ENCODE data around the gene SEC16A.

Gene SEC16A

GRCh38 chr9:136451221-136451877 is 31.5 kb downstream of the SEC16A start:
- TF ChIP-seq, protein P1, sequence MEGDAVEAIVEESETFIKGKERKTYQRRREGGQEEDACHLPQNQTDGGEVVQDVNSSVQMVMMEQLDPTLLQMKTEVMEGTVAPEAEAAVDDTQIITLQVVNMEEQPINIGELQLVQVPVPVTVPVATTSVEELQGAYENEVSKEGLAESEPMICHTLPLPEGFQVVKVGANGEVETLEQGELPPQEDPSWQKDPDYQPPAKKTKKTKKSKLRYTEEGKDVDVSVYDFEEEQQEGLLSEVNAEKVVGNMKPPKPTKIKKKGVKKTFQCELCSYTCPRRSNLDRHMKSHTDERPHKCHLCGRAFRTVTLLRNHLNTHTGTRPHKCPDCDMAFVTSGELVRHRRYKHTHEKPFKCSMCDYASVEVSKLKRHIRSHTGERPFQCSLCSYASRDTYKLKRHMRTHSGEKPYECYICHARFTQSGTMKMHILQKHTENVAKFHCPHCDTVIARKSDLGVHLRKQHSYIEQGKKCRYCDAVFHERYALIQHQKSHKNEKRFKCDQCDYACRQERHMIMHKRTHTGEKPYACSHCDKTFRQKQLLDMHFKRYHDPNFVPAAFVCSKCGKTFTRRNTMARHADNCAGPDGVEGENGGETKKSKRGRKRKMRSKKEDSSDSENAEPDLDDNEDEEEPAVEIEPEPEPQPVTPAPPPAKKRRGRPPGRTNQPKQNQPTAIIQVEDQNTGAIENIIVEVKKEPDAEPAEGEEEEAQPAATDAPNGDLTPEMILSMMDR (IDR thresholded peaks at IDR 0.05; ENCODE audit: insufficient read depth, low read length), result no peak
- TF ChIP-seq POLR2AphosphoS5 (IDR thresholded peaks at IDR 0.05; ENCODE audit: low read depth) (no peak), SPI1 (IDR thresholded peaks at IDR 0.05; ENCODE audit: borderline replicate concordance, low read depth) (no peak), GABPA (IDR thresholded peaks at IDR 0.05; ENCODE audit: low read depth) (no peak)
- TF ChIP-seq, protein P2, sequence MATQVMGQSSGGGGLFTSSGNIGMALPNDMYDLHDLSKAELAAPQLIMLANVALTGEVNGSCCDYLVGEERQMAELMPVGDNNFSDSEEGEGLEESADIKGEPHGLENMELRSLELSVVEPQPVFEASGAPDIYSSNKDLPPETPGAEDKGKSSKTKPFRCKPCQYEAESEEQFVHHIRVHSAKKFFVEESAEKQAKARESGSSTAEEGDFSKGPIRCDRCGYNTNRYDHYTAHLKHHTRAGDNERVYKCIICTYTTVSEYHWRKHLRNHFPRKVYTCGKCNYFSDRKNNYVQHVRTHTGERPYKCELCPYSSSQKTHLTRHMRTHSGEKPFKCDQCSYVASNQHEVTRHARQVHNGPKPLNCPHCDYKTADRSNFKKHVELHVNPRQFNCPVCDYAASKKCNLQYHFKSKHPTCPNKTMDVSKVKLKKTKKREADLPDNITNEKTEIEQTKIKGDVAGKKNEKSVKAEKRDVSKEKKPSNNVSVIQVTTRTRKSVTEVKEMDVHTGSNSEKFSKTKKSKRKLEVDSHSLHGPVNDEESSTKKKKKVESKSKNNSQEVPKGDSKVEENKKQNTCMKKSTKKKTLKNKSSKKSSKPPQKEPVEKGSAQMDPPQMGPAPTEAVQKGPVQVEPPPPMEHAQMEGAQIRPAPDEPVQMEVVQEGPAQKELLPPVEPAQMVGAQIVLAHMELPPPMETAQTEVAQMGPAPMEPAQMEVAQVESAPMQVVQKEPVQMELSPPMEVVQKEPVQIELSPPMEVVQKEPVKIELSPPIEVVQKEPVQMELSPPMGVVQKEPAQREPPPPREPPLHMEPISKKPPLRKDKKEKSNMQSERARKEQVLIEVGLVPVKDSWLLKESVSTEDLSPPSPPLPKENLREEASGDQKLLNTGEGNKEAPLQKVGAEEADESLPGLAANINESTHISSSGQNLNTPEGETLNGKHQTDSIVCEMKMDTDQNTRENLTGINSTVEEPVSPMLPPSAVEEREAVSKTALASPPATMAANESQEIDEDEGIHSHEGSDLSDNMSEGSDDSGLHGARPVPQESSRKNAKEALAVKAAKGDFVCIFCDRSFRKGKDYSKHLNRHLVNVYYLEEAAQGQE (IDR thresholded peaks at IDR 0.05; ENCODE audit: insufficient replicate concordance, low read depth), result no peak
- no peak for DNase-seq (ENCODE audit: low read depth in 1 of 2, low spot score in 1 of 2)
- no peaks in the 10 kb centered on the region for H3K27me3 ChIP-seq (ENCODE audit: insufficient read depth, poor library complexity, severe bottlenecking)
- H3K27ac ChIP-seq (replicated peaks), result no peak overlapping the region
- H3K4me3 ChIP-seq (replicated peaks; ENCODE audit: insufficient read depth, low read length), result no peak overlapping the region

DNA sequence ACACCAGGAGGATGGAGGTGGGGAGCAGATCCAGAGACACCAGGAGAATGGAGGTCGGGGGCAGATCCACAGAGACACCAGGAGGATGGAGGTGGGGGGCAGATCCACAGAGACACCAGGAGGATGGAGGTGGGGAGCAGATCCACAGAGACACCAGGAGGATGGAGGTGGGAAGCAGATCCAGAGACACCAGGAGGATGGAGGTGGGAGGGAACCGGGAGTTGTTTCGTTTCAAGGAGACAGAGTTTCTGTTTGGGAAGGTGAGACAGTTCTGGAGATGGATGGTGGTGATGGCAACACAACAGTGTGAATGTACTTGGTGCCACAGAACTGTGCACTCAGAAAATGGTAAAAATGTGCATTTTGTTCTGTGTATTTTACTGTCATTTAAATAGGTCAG is 34.2 kb downstream of the SEC16A start:
- H3K4me3 ChIP-seq (replicated peaks; ENCODE audit: insufficient read depth, low read length), result no peak overlapping the region
- H3K27ac ChIP-seq (replicated peaks), result no peak overlapping the region
- H3K27me3 ChIP-seq (ENCODE audit: insufficient read depth, poor library complexity, severe bottlenecking), result no peaks in the 10 kb centered on the region
- DNase-seq (ENCODE audit: low read depth in 1 of 2, low spot score in 1 of 2), result no peak
- TF ChIP-seq POLR2AphosphoS5 (IDR thresholded peaks at IDR 0.05; ENCODE audit: low read depth) (no peak), GABPA (IDR thresholded peaks at IDR 0.05; ENCODE audit: low read depth) (no peak), SPI1 (IDR thresholded peaks at IDR 0.05; ENCODE audit: borderline replicate concordance, low read depth) (no peak)
- TF ChIP-seq, protein P1 (IDR thresholded peaks at IDR 0.05; ENCODE audit: insufficient read depth, low read length), result no peak
- TF ChIP-seq, protein P2 (IDR thresholded peaks at IDR 0.05; ENCODE audit: insufficient replicate concordance, low read depth), result no peak

DNA sequence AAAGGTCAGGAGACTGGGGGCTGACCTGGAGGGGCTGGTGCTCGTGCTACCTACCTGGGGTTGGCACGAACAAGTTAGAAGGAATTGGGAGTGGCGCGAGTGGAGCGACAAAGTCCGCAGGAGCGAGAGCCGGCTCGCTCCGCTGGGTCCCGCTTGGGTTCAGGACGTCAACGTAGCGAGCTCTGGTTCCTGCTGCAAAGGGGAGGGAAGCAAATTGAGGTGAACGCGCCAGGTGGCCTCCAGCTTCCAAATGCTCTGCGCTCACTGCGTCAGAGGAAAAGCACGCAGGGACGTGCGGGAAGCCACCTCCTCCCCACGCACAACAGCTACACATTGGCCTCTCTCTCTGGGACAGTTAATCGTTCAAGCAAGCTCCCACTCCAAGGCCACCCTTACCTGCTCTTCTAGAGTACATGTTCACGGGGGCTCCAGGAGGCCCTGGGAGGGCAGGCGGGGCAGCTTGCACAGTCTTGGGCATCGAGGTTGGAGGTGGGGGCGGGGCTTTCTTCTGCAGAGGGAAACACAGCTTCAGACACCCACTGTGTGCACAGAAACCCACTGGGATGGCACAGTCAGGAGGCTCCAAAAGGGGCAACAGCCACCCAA is 35.6 kb downstream of the SEC16A start:
- no peak overlapping the region for H3K4me3 ChIP-seq (replicated peaks; ENCODE audit: insufficient read depth, low read length)
- no peak overlapping the region for H3K27ac ChIP-seq (replicated peaks)
- DNase-seq (ENCODE audit: low read depth in 1 of 2, low spot score in 1 of 2), result no peak
- no peaks in the 10 kb centered on the region for H3K27me3 ChIP-seq (ENCODE audit: insufficient read depth, poor library complexity, severe bottlenecking)
- TF ChIP-seq, protein P2 (IDR thresholded peaks at IDR 0.05; ENCODE audit: insufficient replicate concordance, low read depth), result no peak
- no peak for TF ChIP-seq SPI1 (IDR thresholded peaks at IDR 0.05; ENCODE audit: borderline replicate concordance, low read depth)
- no peak for TF ChIP-seq GABPA (IDR thresholded peaks at IDR 0.05; ENCODE audit: low read depth)
- TF ChIP-seq, protein P1 (IDR thresholded peaks at IDR 0.05; ENCODE audit: insufficient read depth, low read length), result no peak
- no peak for TF ChIP-seq POLR2AphosphoS5 (IDR thresholded peaks at IDR 0.05; ENCODE audit: low read depth)
